Fibroblast of lung (primary cell): ENCODE data around the gene MGAT4A. TPM values are rescaled to one million over a fixed set of nuclear protein-coding genes. Genes with fewer than 3 reads are reported as not detected.

Experiments used
- DNase-seq, 2 donors: peaks; one replicate each; pipeline versions ENCODE4 v3.0.0 to v3.0.0-alpha.2; 2010; ENCODE audit warnings: low read depth in 2 of 2
- H2AFZ ChIP-seq: 2 replicates; pipeline ENCODE4 v1.5.1; 2012; ENCODE audit warnings: low read length, control low read depth, inconsistent platforms
- H3K27ac ChIP-seq: 2 replicates; pipeline ENCODE4 v1.5.1; 2011; ENCODE audit warnings: low read length, control low read depth; ENCODE audit not compliant: insufficient read depth
- H3K27me3 ChIP-seq: 2 replicates; pipeline ENCODE4 v1.5.1; 2011; ENCODE audit warnings: mild to moderate bottlenecking, low read length; ENCODE audit not compliant: control insufficient read depth, insufficient read depth
- H3K36me3 ChIP-seq: 2 replicates; pipeline ENCODE4 v1.5.1; 2011; ENCODE audit warnings: low read length; ENCODE audit not compliant: control insufficient read depth, insufficient read depth
- H3K4me1 ChIP-seq: 2 replicates; pipeline ENCODE4 v1.5.1; 2011; ENCODE audit warnings: low read length; ENCODE audit not compliant: control insufficient read depth, insufficient read depth; ENCODE audit errors: extremely low read depth
- H3K4me2 ChIP-seq: 2 replicates; pipeline ENCODE4 v1.5.1; 2011; ENCODE audit warnings: low read length, control low read depth; ENCODE audit not compliant: insufficient read depth; ENCODE audit errors: extremely low read depth
- H3K4me3 ChIP-seq, 4 experiments: fragments of 200-600 bp in 1 of 4; sonication (generic) in 1 of 4; replicated peaks in 1 of 4; 2 replicates each; pipeline ENCODE4 v1.5.1; 2011 to 2016; ENCODE audit warnings: low read length in 4 of 4, low read depth in 3 of 4, mild to moderate bottlenecking in 3 of 4, control low read depth in 2 of 4, inconsistent platforms in 1 of 4, mixed read lengths in 1 of 4; ENCODE audit not compliant: insufficient read depth in 1 of 4; ENCODE audit errors: control extremely low read depth in 1 of 4
- H3K79me2 ChIP-seq: 2 replicates; pipeline ENCODE4 v1.5.1; 2012; ENCODE audit warnings: mild to moderate bottlenecking, low read length, inconsistent platforms; ENCODE audit not compliant: control insufficient read depth, insufficient read depth
- H3K9ac ChIP-seq: 2 replicates; pipeline ENCODE4 v1.5.1; 2011; ENCODE audit warnings: mild to moderate bottlenecking, low read length, control low read depth; ENCODE audit not compliant: insufficient read depth
- H3K9me3 ChIP-seq: 2 replicates; pipeline ENCODE4 v1.5.1; 2012; ENCODE audit warnings: low read depth, low read length; ENCODE audit not compliant: control insufficient read depth, insufficient read depth
- H4K20me1 ChIP-seq: 2 replicates; pipeline ENCODE4 v1.5.1; 2011; ENCODE audit warnings: low read length; ENCODE audit not compliant: control insufficient read depth, insufficient read depth; ENCODE audit errors: extremely low read depth
- EZH2 ChIP-seq: IDR thresholded peaks from 2 replicates; pipeline ENCODE4 v1.5.1; 2012; ENCODE audit warnings: low read length, control low read depth, mild to moderate bottlenecking; ENCODE audit errors: missing control alignments
- polyA plus RNA-seq, 2 donors: library from polyadenylated mRNA; depleted of rRNA in 1 of 2; stranded (reverse) in 1 of 2; unstranded in 1 of 2; fragments of >200 nt; gene quantifications; 2 replicates each; pipeline ENCODE4 v1.2.1, GENCODE V29; 2011 to 2012; ENCODE audit warnings: missing spikeins in 1 of 2
- total RNA-seq: library from RNA; depleted of rRNA; stranded (reverse); fragments of >200 nt; gene quantifications from 2 replicates; pipeline ENCODE4 v1.2.1, GENCODE V29; 2014
- TF ChIP-seq, protein P1 (sequence below), 2 donors: IDR thresholded peaks in 1 of 2; conservative IDR thresholded peaks in 1 of 2; 1 replicate in 1 of 2; 2 replicates in 1 of 2; pipeline ENCODE4 v1.5.1; 2011 to 2012; ENCODE audit warnings: low read length in 2 of 2, control low read depth in 1 of 2, inconsistent platforms in 1 of 2, low read depth in 1 of 2, mild to moderate bottlenecking in 1 of 2

The MGAT4A gene
- total and polyA plus RNA-seq, 2 donors (not counting 1 experiment from before 2014, with no cell fraction given): 0.10 to 0.17 TPM

DNA sequence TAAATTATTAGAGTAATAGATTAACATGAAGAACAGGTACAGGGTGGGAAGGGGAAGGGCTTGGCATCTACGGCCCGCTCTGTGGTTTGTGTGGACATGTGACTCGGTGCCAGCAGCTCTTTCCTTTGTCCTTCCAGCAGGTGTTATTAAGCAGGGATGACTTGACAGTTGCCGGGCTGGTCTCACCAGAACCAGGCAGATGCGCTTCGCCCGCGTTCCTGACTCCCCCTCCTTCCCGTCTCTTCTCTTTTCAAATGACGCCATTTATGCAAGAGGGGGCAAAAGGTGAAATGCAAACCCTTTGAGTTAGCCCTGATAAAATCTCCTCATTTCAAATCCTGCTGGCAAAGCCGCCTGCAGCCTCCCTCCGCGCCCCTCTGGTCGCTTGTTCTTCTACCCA, 38.9 kb upstream of the MGAT4A start:
- Histone ChIP-seq H3K9ac (no peak overlapping the region), H3K79me2 (no peaks in the 10 kb centered on the region), H2AFZ (no peak overlapping the region), H3K27ac (no peak overlapping the region), H3K36me3 (no peaks in the 10 kb centered on the region), H3K4me3 (no peak overlapping the region), H3K27me3 (no peaks in the 10 kb centered on the region), H3K4me1 (no peaks in the 10 kb centered on the region), H3K9me3 (no peaks in the 10 kb centered on the region), H3K4me2 (no peak overlapping the region), H4K20me1 (no peaks in the 10 kb centered on the region)
- TF ChIP-seq, protein P1, sequence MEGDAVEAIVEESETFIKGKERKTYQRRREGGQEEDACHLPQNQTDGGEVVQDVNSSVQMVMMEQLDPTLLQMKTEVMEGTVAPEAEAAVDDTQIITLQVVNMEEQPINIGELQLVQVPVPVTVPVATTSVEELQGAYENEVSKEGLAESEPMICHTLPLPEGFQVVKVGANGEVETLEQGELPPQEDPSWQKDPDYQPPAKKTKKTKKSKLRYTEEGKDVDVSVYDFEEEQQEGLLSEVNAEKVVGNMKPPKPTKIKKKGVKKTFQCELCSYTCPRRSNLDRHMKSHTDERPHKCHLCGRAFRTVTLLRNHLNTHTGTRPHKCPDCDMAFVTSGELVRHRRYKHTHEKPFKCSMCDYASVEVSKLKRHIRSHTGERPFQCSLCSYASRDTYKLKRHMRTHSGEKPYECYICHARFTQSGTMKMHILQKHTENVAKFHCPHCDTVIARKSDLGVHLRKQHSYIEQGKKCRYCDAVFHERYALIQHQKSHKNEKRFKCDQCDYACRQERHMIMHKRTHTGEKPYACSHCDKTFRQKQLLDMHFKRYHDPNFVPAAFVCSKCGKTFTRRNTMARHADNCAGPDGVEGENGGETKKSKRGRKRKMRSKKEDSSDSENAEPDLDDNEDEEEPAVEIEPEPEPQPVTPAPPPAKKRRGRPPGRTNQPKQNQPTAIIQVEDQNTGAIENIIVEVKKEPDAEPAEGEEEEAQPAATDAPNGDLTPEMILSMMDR (conservative IDR thresholded peaks at IDR 0.05 in 1 of 2, IDR thresholded peaks at IDR 0.05 in 1 of 2; ENCODE audit: low read depth in 1 of 2, low read length in 2 of 2): no peak
- no peak for TF ChIP-seq EZH2
- no peak for DNase-seq

- no peaks in the 10 kb centered on the region for H3K4me1 ChIP-seq
- H3K4me2 ChIP-seq: no peak overlapping the region
- H3K79me2 ChIP-seq: no peaks in the 10 kb centered on the region
- H3K27me3 ChIP-seq: no peaks in the 10 kb centered on the region
- no peak overlapping the region for H3K4me3 ChIP-seq
- no peak overlapping the region for H3K9ac ChIP-seq
- no peak for DNase-seq
- TF ChIP-seq, protein P1 (conservative IDR thresholded peaks at IDR 0.05 in 1 of 2, IDR thresholded peaks at IDR 0.05 in 1 of 2; ENCODE audit: low read depth in 1 of 2, low read length in 2 of 2): no peak
- TF ChIP-seq EZH2: no peak
- H4K20me1 ChIP-seq: no peaks in the 10 kb centered on the region
- no peak overlapping the region for H2AFZ ChIP-seq
- H3K36me3 ChIP-seq: no peaks in the 10 kb centered on the region
- no peaks in the 10 kb centered on the region for H3K9me3 ChIP-seq
- no peak overlapping the region for H3K27ac ChIP-seq
Measured at GRCh38 chr2:98769114-98769476, 38.2 kb upstream of the MGAT4A start.

- H3K4me2 ChIP-seq: no peak overlapping the region
- H3K4me1 ChIP-seq: no peaks in the 10 kb centered on the region
- no peak overlapping the region for H2AFZ ChIP-seq
- no peak for TF ChIP-seq EZH2
- TF ChIP-seq, protein P1 (conservative IDR thresholded peaks at IDR 0.05 in 1 of 2, IDR thresholded peaks at IDR 0.05 in 1 of 2; ENCODE audit: low read depth in 1 of 2, low read length in 2 of 2): no peak
- no peak overlapping the region for H3K4me3 ChIP-seq
- H4K20me1 ChIP-seq: no peaks in the 10 kb centered on the region
- H3K36me3 ChIP-seq: no peaks in the 10 kb centered on the region
- no peak overlapping the region for H3K9ac ChIP-seq
- H3K27ac ChIP-seq: no peak overlapping the region
- no peaks in the 10 kb centered on the region for H3K79me2 ChIP-seq
- H3K27me3 ChIP-seq: no peaks in the 10 kb centered on the region
- DNase-seq: peak in 1 of 2 donors; percentile 60
- H3K9me3 ChIP-seq: no peaks in the 10 kb centered on the region
Measured at GRCh38 chr2:98768384-98769113, 37.6 kb upstream of the MGAT4A start.
